ENCODE data around the gene TRMT10B. TPM values are rescaled to one million over a fixed set of nuclear protein-coding genes. Genes with fewer than 3 reads are reported as not detected.
"Not testable (repeated sequence)": the region's sequence is repeated elsewhere in the genome, so short reads cannot be mapped to it uniquely, and the experiment has no call there.

The TRMT10B gene
- total RNA-seq, 4 donors from 2014 or later, result 5.5 to 11.2 (median 6.8) TPM

DNA sequence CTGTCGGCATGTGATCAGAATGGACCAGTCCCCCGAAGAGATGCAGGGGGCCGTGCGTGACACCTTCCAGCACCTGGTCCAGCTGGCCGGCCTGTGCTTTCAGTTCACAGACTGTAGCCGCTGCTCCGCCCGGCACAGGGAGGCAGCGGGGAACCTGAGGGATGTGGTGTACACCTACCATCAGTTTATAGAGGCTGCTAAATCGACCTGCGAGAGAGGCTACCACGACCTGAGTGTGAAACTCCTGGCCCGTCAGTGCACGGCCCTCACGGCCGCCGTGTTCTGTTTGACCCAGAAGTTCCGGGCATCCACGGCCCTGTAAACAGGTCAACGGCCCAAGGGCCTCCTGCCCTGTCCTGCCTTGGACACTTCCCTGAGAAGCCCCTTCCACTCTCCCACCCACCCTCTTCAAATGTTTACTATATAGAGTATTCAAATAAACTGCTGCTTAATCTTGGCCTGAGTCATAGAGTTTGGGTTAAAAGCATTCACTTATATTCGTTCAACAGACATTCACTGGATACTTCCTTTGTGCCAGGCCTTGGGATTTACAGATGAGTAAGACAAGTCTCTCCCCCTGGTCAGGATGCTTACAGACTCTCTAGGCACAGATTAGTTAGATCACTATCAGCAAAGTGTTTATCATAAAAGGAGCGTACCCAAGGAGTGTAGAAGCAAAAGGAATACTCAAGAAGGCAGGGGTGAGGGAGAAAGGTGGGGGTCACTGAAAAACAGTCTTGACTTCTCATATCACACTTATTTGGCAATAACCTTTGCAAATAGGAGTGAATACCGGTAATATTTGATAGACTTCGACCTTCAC lies 6.9 kb upstream of the TRMT10B start:
- no peak for TF ChIP-seq POLR2A (IDR thresholded peaks at IDR 0.05; ENCODE audit: low read depth)
- no peak for TF ChIP-seq POLR2AphosphoS5 (IDR thresholded peaks at IDR 0.05)
- TF ChIP-seq, protein P1, sequence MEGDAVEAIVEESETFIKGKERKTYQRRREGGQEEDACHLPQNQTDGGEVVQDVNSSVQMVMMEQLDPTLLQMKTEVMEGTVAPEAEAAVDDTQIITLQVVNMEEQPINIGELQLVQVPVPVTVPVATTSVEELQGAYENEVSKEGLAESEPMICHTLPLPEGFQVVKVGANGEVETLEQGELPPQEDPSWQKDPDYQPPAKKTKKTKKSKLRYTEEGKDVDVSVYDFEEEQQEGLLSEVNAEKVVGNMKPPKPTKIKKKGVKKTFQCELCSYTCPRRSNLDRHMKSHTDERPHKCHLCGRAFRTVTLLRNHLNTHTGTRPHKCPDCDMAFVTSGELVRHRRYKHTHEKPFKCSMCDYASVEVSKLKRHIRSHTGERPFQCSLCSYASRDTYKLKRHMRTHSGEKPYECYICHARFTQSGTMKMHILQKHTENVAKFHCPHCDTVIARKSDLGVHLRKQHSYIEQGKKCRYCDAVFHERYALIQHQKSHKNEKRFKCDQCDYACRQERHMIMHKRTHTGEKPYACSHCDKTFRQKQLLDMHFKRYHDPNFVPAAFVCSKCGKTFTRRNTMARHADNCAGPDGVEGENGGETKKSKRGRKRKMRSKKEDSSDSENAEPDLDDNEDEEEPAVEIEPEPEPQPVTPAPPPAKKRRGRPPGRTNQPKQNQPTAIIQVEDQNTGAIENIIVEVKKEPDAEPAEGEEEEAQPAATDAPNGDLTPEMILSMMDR (IDR thresholded peaks at IDR 0.05), result no peak
- no peak for TF ChIP-seq EP300 (IDR thresholded peaks at IDR 0.05)
- no peak overlapping the region for H3K4me3 ChIP-seq
- no peaks in the 10 kb centered on the region for H3K4me1 ChIP-seq
- no peaks in the 10 kb centered on the region for H3K36me3 ChIP-seq
- no peaks in the 10 kb centered on the region for H3K27me3 ChIP-seq
- no peaks in the 10 kb centered on the region for H3K9me3 ChIP-seq
- no peak overlapping the region for H3K27ac ChIP-seq (replicated peaks in 1 of 4)
- intact Hi-C loops (cut with DNase I), result loop anchor here (10.0 kb wide), 1 partner anchor 618 kb away; no protein-coding TSS in a partner anchor
- no peak for DNase-seq (ENCODE audit: extremely low spot score)
- 77% methylated on average over 14 of the region's 24 CpGs for WGBS

DNA sequence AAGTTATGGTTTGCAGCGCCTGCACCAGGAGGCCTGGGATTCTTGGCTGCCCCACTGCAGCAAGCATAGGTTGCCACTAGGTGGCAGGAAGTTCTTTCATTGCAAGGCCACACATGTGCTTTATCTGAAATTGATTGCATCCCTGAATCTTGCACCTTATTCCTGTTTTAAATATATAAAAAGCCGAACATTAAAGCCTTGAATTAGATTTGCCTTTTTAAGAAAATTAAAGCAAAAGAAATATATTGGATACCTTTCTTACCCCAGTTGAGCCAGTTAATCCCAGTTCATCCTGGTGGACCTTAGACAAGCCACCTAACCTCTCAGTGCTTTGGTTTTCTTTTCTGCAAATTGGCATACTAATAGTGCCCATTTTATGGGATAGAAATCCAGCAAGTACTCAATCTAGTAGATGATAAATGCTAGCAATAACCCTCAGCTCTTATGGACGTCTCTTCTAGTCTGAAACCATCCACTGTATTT lies 6.3 kb upstream of the TRMT10B start:
- no peaks in the 10 kb centered on the region for H3K27me3 ChIP-seq
- H3K36me3 ChIP-seq, result no peaks in the 10 kb centered on the region
- WGBS, result 29% methylated on average over 3 of the region's 3 CpGs
- H3K4me1 ChIP-seq, result no peaks in the 10 kb centered on the region
- intact Hi-C loops (cut with DNase I), result loop anchor here (10.0 kb wide), 1 partner anchor 617 kb away; no protein-coding TSS in a partner anchor
- no peak overlapping the region for H3K4me3 ChIP-seq
- no peak overlapping the region for H3K27ac ChIP-seq (replicated peaks in 1 of 4)
- no peak for DNase-seq (ENCODE audit: extremely low spot score)
- TF ChIP-seq POLR2A (IDR thresholded peaks at IDR 0.05; ENCODE audit: low read depth) (no peak), POLR2AphosphoS5 (IDR thresholded peaks at IDR 0.05) (no peak), EP300 (IDR thresholded peaks at IDR 0.05) (no peak)
- TF ChIP-seq, protein P1 (IDR thresholded peaks at IDR 0.05), result peak; percentile 71 to 94 (median 72)
- H3K9me3 ChIP-seq, result no peaks in the 10 kb centered on the region

DNA sequence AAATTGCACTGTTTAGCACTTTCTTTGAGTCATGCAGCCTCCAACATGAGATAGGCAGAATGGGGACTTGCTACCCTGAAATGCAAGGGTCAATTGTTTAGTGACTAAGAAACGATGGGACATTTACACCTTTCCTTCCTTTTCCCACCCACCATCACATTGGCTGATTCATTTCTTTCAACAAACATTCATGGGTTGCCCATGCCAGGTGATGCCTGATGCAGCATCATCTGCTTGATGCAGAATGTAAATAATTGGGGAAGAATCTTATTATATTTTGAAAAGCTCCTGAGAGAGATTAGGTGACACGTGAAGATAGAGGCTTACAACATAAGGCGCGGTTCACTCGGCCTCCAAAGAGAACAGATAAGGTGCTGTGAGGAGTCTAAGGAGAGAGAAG lies 4.5 kb upstream of the TRMT10B start:
- TF ChIP-seq, protein P1 (IDR thresholded peaks at IDR 0.05), result no peak
- Histone ChIP-seq H3K9me3 (no peaks in the 10 kb centered on the region), H3K27ac (replicated peaks in 1 of 4) (no peak overlapping the region), H3K27me3 (no peaks in the 10 kb centered on the region), H3K4me3 (no peak overlapping the region), H3K4me1 (peaks cover 4 to 8% (median 6%) of the 10 kb centered on the region in 4 donors), H3K36me3 (no peaks in the 10 kb centered on the region)
- intact Hi-C loops (cut with DNase I), result loop anchor here (10.0 kb wide), 1 partner anchor 616 kb away; no protein-coding TSS in a partner anchor
- no peak for DNase-seq (ENCODE audit: extremely low spot score)
- WGBS, result 72% methylated on average over 5 of the region's 5 CpGs

DNA sequence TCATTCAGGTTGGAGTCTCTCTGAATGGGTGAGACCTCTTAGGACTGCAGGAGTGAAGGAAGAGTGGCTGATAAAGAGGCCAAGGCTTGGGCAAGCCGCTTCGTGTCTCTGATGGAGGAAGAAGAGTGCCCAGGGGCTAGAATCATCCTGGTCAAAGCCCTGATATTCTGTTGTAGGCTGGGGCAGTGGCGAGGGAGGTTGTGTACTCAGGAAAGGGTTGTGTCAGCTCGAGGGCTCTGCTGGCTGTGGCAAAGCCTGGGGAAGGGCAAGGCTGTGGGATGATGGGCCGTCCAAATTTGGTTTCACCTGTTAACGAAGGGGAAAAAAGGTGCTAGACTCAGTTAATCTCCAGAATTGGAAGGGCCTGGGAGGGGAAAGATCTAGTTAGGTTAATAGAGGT lies 2.4 kb upstream of the TRMT10B start:
- Histone ChIP-seq H3K27ac (replicated peaks in 1 of 4) (no peak overlapping the region), H3K27me3 (no peaks in the 10 kb centered on the region), H3K36me3 (no peaks in the 10 kb centered on the region), H3K4me1 (peaks cover 14 to 27% (median 19%) of the 10 kb centered on the region in 4 donors), H3K4me3 (no peak overlapping the region), H3K9me3 (no peaks in the 10 kb centered on the region)
- no peak for DNase-seq (ENCODE audit: extremely low spot score)
- intact Hi-C loops (cut with DNase I), result no loop called here
- TF ChIP-seq, protein P1 (IDR thresholded peaks at IDR 0.05), result no peak
- TF ChIP-seq POLR2A (IDR thresholded peaks at IDR 0.05; ENCODE audit: low read depth) (no peak), POLR2AphosphoS5 (IDR thresholded peaks at IDR 0.05) (no peak), EP300 (IDR thresholded peaks at IDR 0.05) (no peak)
- WGBS, result 74% methylated on average over 6 of the region's 6 CpGs

DNA sequence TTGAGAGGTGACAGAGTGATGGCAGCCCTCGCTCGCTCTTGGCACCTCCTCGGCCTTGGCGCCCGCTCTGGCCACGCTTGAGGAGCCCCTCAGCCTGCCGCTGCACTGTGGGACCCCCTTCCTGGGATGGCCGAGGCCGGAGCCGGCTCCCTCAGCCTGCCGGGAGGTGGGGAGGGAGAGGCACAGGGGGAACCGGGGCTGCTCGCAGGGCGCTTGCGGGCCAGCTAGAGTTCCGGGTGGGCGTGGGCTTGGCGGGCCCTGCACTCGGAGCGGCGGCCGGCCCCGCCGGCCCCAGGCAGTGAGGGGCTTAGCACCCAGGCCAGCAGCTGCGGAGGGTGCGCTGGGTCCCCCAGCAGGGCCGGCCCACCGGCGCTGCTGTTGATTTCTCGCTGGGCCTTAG lies 1.9 kb upstream of the TRMT10B start:
- H3K36me3 ChIP-seq; DNase-seq (ENCODE audit: extremely low spot score); H3K27ac ChIP-seq (replicated peaks in 1 of 4); H3K9me3 ChIP-seq; H3K27me3 ChIP-seq; H3K4me3 ChIP-seq; intact Hi-C loops (cut with DNase I): not testable (repeated sequence)
- H3K4me1 ChIP-seq, result peaks cover 14 to 27% (median 19%) of the 10 kb centered on the region in 4 donors
- 92% methylated on average over 13 of the region's 30 CpGs for WGBS

DNA sequence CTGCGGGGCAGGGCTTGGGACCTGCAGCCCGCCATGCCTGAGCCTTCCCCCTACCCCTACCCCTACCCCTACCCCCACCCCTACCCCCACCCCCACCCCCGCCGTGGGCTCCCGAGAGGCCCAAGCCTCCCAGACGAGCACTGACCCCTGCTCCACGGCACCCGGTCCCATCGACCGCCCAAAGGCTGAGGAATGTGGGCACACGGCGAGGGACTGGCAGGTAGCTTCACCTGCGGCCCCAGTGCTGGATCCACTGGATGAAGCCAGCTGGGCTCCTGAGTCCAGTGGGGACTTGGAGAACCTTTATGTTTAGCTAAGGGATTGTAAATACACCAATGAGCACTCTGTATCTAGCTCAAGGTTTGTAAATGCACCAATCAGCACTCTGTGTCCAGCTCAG lies 1.5 kb upstream of the TRMT10B start:
- H3K27ac ChIP-seq (replicated peaks in 1 of 4); DNase-seq (ENCODE audit: extremely low spot score); intact Hi-C loops (cut with DNase I); H3K9me3 ChIP-seq; H3K27me3 ChIP-seq; H3K4me3 ChIP-seq; H3K36me3 ChIP-seq: not testable (repeated sequence)
- H3K4me1 ChIP-seq, result peaks cover 14 to 27% (median 19%) of the 10 kb centered on the region in 4 donors
- whole genome bisulfite sequencing, result 100% methylated on average over 5 of the region's 13 CpGs
